ENCODE data around the gene SRSF1.
"Not testable (repeated sequence)": the region's sequence is repeated elsewhere in the genome, so short reads cannot be mapped to it uniquely, and the experiment has no call there.

SRSF1 gene

GRCh38 chr17:57976594-57976993 lies 30.5 kb downstream of the SRSF1 start:
- ChIA-PET CTCF (interaction anchor here (1.0 to 1.4 kb wide), 2 partner anchors 8 to 23 kb away, joined by 3 read pairs; no protein-coding TSS in a partner anchor), POLR2A (interaction anchor here (1.0 to 1.1 kb wide), 2 partner anchors 10 to 11 kb away, joined by 3 read pairs; no protein-coding TSS in a partner anchor)
- no peak for DNase-seq (ENCODE audit: extremely low spot score)
- no peak for TF ChIP-seq ARNT (IDR thresholded peaks at IDR 0.05)
- TF ChIP-seq LEF1 (IDR thresholded peaks at IDR 0.05; ENCODE audit: borderline replicate concordance): no peak
- no peak for TF ChIP-seq ZNF384 (IDR thresholded peaks at IDR 0.05)
- no peak for TF ChIP-seq BHLHE40 (IDR thresholded peaks at IDR 0.05; ENCODE audit: borderline replicate concordance)
- TF ChIP-seq FOXK2 (IDR thresholded peaks at IDR 0.05): no peak
- TF ChIP-seq SUZ12 (IDR thresholded peaks at IDR 0.05): no peak
- TF ChIP-seq SP1 (IDR thresholded peaks at IDR 0.05): no peak
- TF ChIP-seq FOXA1 (IDR thresholded peaks at IDR 0.05): no peak
- TF ChIP-seq L3MBTL2 (conservative IDR thresholded peaks at IDR 0.05): no peak
- no peak for TF ChIP-seq TARDBP (IDR thresholded peaks at IDR 0.05)
- no peak for TF ChIP-seq NFRKB (IDR thresholded peaks at IDR 0.05)
- no peak for TF ChIP-seq HDGF (IDR thresholded peaks at IDR 0.05; ENCODE audit: borderline replicate concordance)
- no peak for TF ChIP-seq FOXM1 (IDR thresholded peaks at IDR 0.05; ENCODE audit: borderline replicate concordance)

- no peak for TF ChIP-seq SUZ12 (IDR thresholded peaks at IDR 0.05)
- CTCF ChIA-PET: interaction anchor here (1.4 kb wide), 1 partner anchor 25 kb away, joined by 3 read pairs; no protein-coding TSS in a partner anchor
- POLR2A ChIA-PET: interaction anchor here (1.0 kb wide), 1 partner anchor 32 kb away, joined by 3 read pairs; the partner anchor contains the start of gene SRSF1
- DNase-seq (ENCODE audit: extremely low spot score): no peak
These were observed 32.0 kb downstream of the SRSF1 start for GRCh38 chr17:57975044-57975443.

GRCh38 chr17:57974053-57974824 lies 32.8 kb downstream of the SRSF1 start:
- POLR2A ChIA-PET, CTCF ChIA-PET: not testable (repeated sequence)

GRCh38 chr17:57972151-57972550 lies 34.9 kb downstream of the SRSF1 start:
- ChIA-PET POLR2A (no interaction called here), CTCF (interaction anchor here (0.7 kb wide), 1 partner anchor 15 kb away, joined by 6 read pairs; no protein-coding TSS in a partner anchor)
- no peak for TF ChIP-seq NFRKB (IDR thresholded peaks at IDR 0.05)
- no peak for TF ChIP-seq L3MBTL2 (conservative IDR thresholded peaks at IDR 0.05)
- TF ChIP-seq HDGF (IDR thresholded peaks at IDR 0.05; ENCODE audit: borderline replicate concordance): no peak
- no peak for TF ChIP-seq CTBP1 (IDR thresholded peaks at IDR 0.05; ENCODE audit: borderline replicate concordance)
- no peak for TF ChIP-seq ELF4 (IDR thresholded peaks at IDR 0.05)
- no peak for TF ChIP-seq FOXM1 (IDR thresholded peaks at IDR 0.05; ENCODE audit: borderline replicate concordance)
- TF ChIP-seq LEF1 (IDR thresholded peaks at IDR 0.05; ENCODE audit: borderline replicate concordance): no peak
- no peak for TF ChIP-seq BHLHE40 (IDR thresholded peaks at IDR 0.05; ENCODE audit: borderline replicate concordance)
- no peak for TF ChIP-seq SUZ12 (IDR thresholded peaks at IDR 0.05)
- TF ChIP-seq FOXA1 (IDR thresholded peaks at IDR 0.05): no peak
- TF ChIP-seq ZNF384 (IDR thresholded peaks at IDR 0.05): no peak
- no peak for TF ChIP-seq FOXK2 (IDR thresholded peaks at IDR 0.05)
- DNase-seq (ENCODE audit: extremely low spot score): no peak

More at GRCh38 chr17:57974053-57974824, 32.8 kb downstream of the SRSF1 start:
- DNase-seq (ENCODE audit: extremely low spot score): not testable (repeated sequence)

GRCh38 chr17:57971572-57971971 lies 35.5 kb downstream of the SRSF1 start:
- ChIA-PET CTCF (interaction anchor here (0.7 kb wide), 1 partner anchor 14 kb away, joined by 6 read pairs; no protein-coding TSS in a partner anchor), POLR2A (no interaction called here)
- no peak for TF ChIP-seq ELF4 (IDR thresholded peaks at IDR 0.05)
- TF ChIP-seq ZNF384 (IDR thresholded peaks at IDR 0.05): no peak
- TF ChIP-seq NFRKB (IDR thresholded peaks at IDR 0.05): no peak
- TF ChIP-seq SUZ12 (IDR thresholded peaks at IDR 0.05): no peak
- TF ChIP-seq ARNT (IDR thresholded peaks at IDR 0.05): no peak
- no peak for TF ChIP-seq BHLHE40 (IDR thresholded peaks at IDR 0.05; ENCODE audit: borderline replicate concordance)
- TF ChIP-seq HDGF (IDR thresholded peaks at IDR 0.05; ENCODE audit: borderline replicate concordance): no peak
- no peak for TF ChIP-seq L3MBTL2 (conservative IDR thresholded peaks at IDR 0.05)
- TF ChIP-seq LEF1 (IDR thresholded peaks at IDR 0.05; ENCODE audit: borderline replicate concordance): no peak
- no peak for TF ChIP-seq SP1 (IDR thresholded peaks at IDR 0.05)
- no peak for TF ChIP-seq PKNOX1 (IDR thresholded peaks at IDR 0.05)
- TF ChIP-seq TARDBP (IDR thresholded peaks at IDR 0.05): no peak
- no peak for TF ChIP-seq FOXA1 (IDR thresholded peaks at IDR 0.05)
- no peak for TF ChIP-seq FOXK2 (IDR thresholded peaks at IDR 0.05)
- no peak for TF ChIP-seq FOXM1 (IDR thresholded peaks at IDR 0.05; ENCODE audit: borderline replicate concordance)
- no peak for DNase-seq (ENCODE audit: extremely low spot score)

GRCh38 chr17:57970710-57971109 lies 36.3 kb downstream of the SRSF1 start:
- no peak for DNase-seq (ENCODE audit: extremely low spot score)
- CTCF ChIA-PET: no interaction called here
- TF ChIP-seq FOXK2 (IDR thresholded peaks at IDR 0.05) (no peak), HDGF (IDR thresholded peaks at IDR 0.05; ENCODE audit: borderline replicate concordance) (no peak), SP1 (IDR thresholded peaks at IDR 0.05) (no peak), CTBP1 (IDR thresholded peaks at IDR 0.05; ENCODE audit: borderline replicate concordance) (no peak), FOXA1 (IDR thresholded peaks at IDR 0.05) (no peak), BHLHE40 (IDR thresholded peaks at IDR 0.05; ENCODE audit: borderline replicate concordance) (no peak), FOXM1 (IDR thresholded peaks at IDR 0.05; ENCODE audit: borderline replicate concordance) (no peak), PKNOX1 (IDR thresholded peaks at IDR 0.05) (no peak), NFRKB (IDR thresholded peaks at IDR 0.05) (no peak), ELF4 (IDR thresholded peaks at IDR 0.05) (no peak), L3MBTL2 (conservative IDR thresholded peaks at IDR 0.05) (no peak), SUZ12 (IDR thresholded peaks at IDR 0.05) (no peak), ZNF384 (IDR thresholded peaks at IDR 0.05) (no peak)
- POLR2A ChIA-PET: no interaction called here

Data from HEK293T (cell line).